K562 (cell line): ENCODE results near the gene DNAJC12. TPM values are rescaled to one million over a fixed set of nuclear protein-coding genes. Genes with fewer than 3 reads are reported as not detected.

Experiments used
- ATAC-seq: fragments of 200-7000 bp; cut with Tn5 transposase; 3 replicates; pipeline ENCODE4 v1.9.1; 2020; ENCODE audit warnings: moderate library complexity
- BruUV-seq: library from RNA; stranded (reverse); fragments of 400-500 nt; replicated peaks from 2 replicates; lab custom pipeline; 2021; lab: Mats Ljungman, UMichigan
- CTCF ChIA-PET: fragments of 300-600 bp; formaldehyde crosslinking; extraction: SDS; loops from one replicate; lab custom pipeline; 2021; ENCODE audit warnings: low intra/inter-chr PET ratio; lab: Yijun Ruan, JAX
- POLR2A ChIA-PET: fragments of 300-600, 350-650 bp; sonication (Branson Sonifier 250); formaldehyde crosslinking; extraction: SDS; loops from one replicate; lab custom pipeline; 2021; ENCODE audit warnings: antibody characterized with exemption, inconsistent platforms; lab: Yijun Ruan, JAX
- DNase-seq, 4 experiments: peaks; one replicate each; pipeline versions ENCODE4 v3.0.0 to v3.0.0-alpha.2; 2011 to 2018; ENCODE audit warnings: low spot score in 3 of 4, mixed read lengths in 3 of 4; ENCODE audit errors: extremely low read depth in 1 of 4
- FAIRE-seq: peaks from 2 replicates; lab custom pipeline; 2011; peaks lifted over from hg19 to GRCh38; lab: Jason Lieb, UNC
- H2AFZ ChIP-seq: 2 replicates; pipeline ENCODE4 v1.6.0; 2011; ENCODE audit warnings: low read depth, low read length, control low read depth, inconsistent platforms
- H3K27ac ChIP-seq: fragments of 200-600 bp; 3 replicates; pipeline ENCODE4 v1.8.0; 2011; ENCODE audit warnings: low read depth, mild to moderate bottlenecking, control low read depth, inconsistent platforms, low read length, moderate library complexity, mixed read lengths; ENCODE audit errors: extremely low read depth
- H3K27me3 ChIP-seq, 2 experiments: fragments of 300-600 bp in 1 of 2; 2 replicates in 1 of 2; 3 replicates in 1 of 2; pipeline versions ENCODE4 v1.6.0 to v1.8.0; 2011; ENCODE audit warnings: inconsistent platforms in 2 of 2, low read length in 2 of 2, mild to moderate bottlenecking in 1 of 2, mixed read lengths in 1 of 2, moderate library complexity in 1 of 2; ENCODE audit not compliant: control insufficient read depth in 2 of 2, insufficient read depth in 2 of 2
- H3K36me3 ChIP-seq: fragments of 300-600 bp; 3 replicates; pipeline ENCODE4 v1.8.0; 2011; ENCODE audit warnings: mild to moderate bottlenecking, low read length, inconsistent platforms; ENCODE audit not compliant: control insufficient read depth, insufficient read depth
- H3K4me1 ChIP-seq, 2 experiments: fragments of 200-600 bp in 1 of 2; replicated peaks in 1 of 2; 2 replicates in 1 of 2; 3 replicates in 1 of 2; pipeline versions ENCODE4 v1.5.1 to v1.8.0; 2011; ENCODE audit warnings: inconsistent platforms in 2 of 2, low read length in 2 of 2, mild to moderate bottlenecking in 1 of 2, mixed read lengths in 1 of 2, moderate library complexity in 1 of 2; ENCODE audit not compliant: control insufficient read depth in 2 of 2, insufficient read depth in 2 of 2
- H3K4me2 ChIP-seq: 2 replicates; pipeline ENCODE4 v1.6.1; 2011; ENCODE audit warnings: low read length, control low read depth, inconsistent platforms, mixed read lengths; ENCODE audit not compliant: insufficient read depth
- H3K4me3 ChIP-seq: fragments of 200-600 bp; sonication (generic), shearing (Covaris generic); 2 replicates; pipeline ENCODE4 v1.5.1; 2016; ENCODE audit warnings: control low read depth, inconsistent platforms
- H3K79me2 ChIP-seq: fragments of 200-600 bp; 3 replicates; pipeline ENCODE4 v1.8.0; 2011; ENCODE audit warnings: low read length, inconsistent platforms; ENCODE audit not compliant: control insufficient read depth, insufficient read depth
- H3K9ac ChIP-seq, 2 experiments: 2 replicates each; pipeline versions ENCODE4 v1.6.0 to v1.6.1; 2011; ENCODE audit warnings: low read depth in 2 of 2, low read length in 2 of 2, control low read depth in 1 of 2, inconsistent platforms in 1 of 2, mild to moderate bottlenecking in 1 of 2, mixed read lengths in 1 of 2; ENCODE audit not compliant: insufficient read depth in 1 of 2
- H3K9me1 ChIP-seq: one replicate; pipeline ENCODE4 v1.6.0; 2011; ENCODE audit warnings: inconsistent platforms, mild to moderate bottlenecking, low read length, moderate library complexity; ENCODE audit not compliant: control insufficient read depth, insufficient read depth
- H3K9me3 ChIP-seq: replicated peaks from 2 replicates; pipeline ENCODE4 v1.5.1; 2011; ENCODE audit warnings: low read depth, low read length, inconsistent platforms; ENCODE audit not compliant: control insufficient read depth, insufficient read depth
- H4K20me1 ChIP-seq: replicated peaks from 2 replicates; pipeline ENCODE4 v1.6.1; 2011; ENCODE audit warnings: low read length, inconsistent platforms, mixed read lengths; ENCODE audit not compliant: control insufficient read depth, insufficient read depth
- ETV6 ChIP-seq, 3 experiments: fragments of 150-350 bp in 1 of 3; sonication (generic) in 1 of 3; formaldehyde crosslinking in 1 of 3; IDR thresholded peaks; 2 replicates each; pipeline versions ENCODE4 v1.6.1 to v1.8.0; 2014 to 2022; ENCODE audit warnings: borderline replicate concordance in 2 of 3, low read depth in 2 of 3, antibody characterized with exemption in 1 of 3, low read length in 1 of 3, mild to moderate bottlenecking in 1 of 3, missing genetic modification reagents in 1 of 3
- KLF16 ChIP-seq: IDR thresholded peaks from 2 replicates; pipeline ENCODE4 v1.6.1; 2016; ENCODE audit warnings: antibody characterized with exemption
- ZNF57 ChIP-seq: fragments of 450-650 bp; formaldehyde crosslinking; IDR thresholded peaks from 2 replicates; pipeline ENCODE4 v1.4.0; 2020; ENCODE audit warnings: mild to moderate bottlenecking, moderate library complexity
- WGBS: fragments of 100-300 bp; shearing (Covaris generic); methylation state at CpG from one replicate; pipeline ENCODE4 v1.1.6; 2016; ENCODE audit warnings: low coverage, mixed read lengths; ENCODE audit not compliant: insufficient coverage; ENCODE audit errors: missing lambda C conversion rate; 5-methylcytosine and 5-hydroxymethylcytosine counted together
- in situ Hi-C: fragments of 300-500 bp; cut with MboI; formaldehyde crosslinking; loops from 4 replicates; pipeline ENCODE4 v1.15.0; 2018; ENCODE audit warnings: inconsistent platforms, mixed read lengths
- intact Hi-C: fragments of 100-400 bp; cut with micrococcal nuclease; formaldehyde crosslinking; loops from 2 replicates; pipeline ENCODE4 v1.14.2; 2022
- polyA plus RNA-seq, 8 experiments: library from polyadenylated mRNA; depleted of rRNA in 4 of 8; stranded (reverse) in 5 of 8; unstranded in 3 of 8; fragments of >200 nt; fragmentation: Nextera tagmentation in 2 of 8; fragmentation: Illumina TruSeq in 1 of 8; extraction: Ambion mirVana in 2 of 8; extraction: Trizol in 1 of 8; gene quantifications; 2 replicates each; pipeline versions ENCODE4 v1.2.1 to v1.2.3, GENCODE V29; 2011 to 2014; ENCODE audit warnings: inconsistent platforms in 1 of 8, missing spikeins in 1 of 8
- total RNA-seq, 7 experiments: library from RNA; depleted of rRNA in 6 of 7; stranded (reverse); fragments of >200 nt in 6 of 7; fragmentation: Illumina TruSeq in 2 of 7; extraction: Trizol in 2 of 7; gene quantifications; 2 replicates each; pipeline versions ENCODE4 v1.2.1 to v1.2.3, GENCODE V29; 2011 to 2021; ENCODE audit warnings: low replicate concordance in 1 of 7
- TF ChIP-seq, protein P1 (sequence below): fragments of 150-350 bp; conservative IDR thresholded peaks from 2 replicates; pipeline ENCODE4 v1.6.1; 2014; ENCODE audit warnings: low read length
- TF ChIP-seq, protein P2 (sequence below): fragments of 250-450 bp; sonication (Bioruptor Pico); IDR thresholded peaks from 2 replicates; pipeline ENCODE4 v1.5.0; 2021
- TF ChIP-seq, protein P3 (sequence below), 2 experiments: fragments of 450-650 bp in 1 of 2; sonication (generic) in 1 of 2; formaldehyde crosslinking in 1 of 2; IDR thresholded peaks in 1 of 2; conservative IDR thresholded peaks in 1 of 2; 2 replicates each; pipeline versions ENCODE4 v1.6.1 to v1.8.1; 2016 to 2023; ENCODE audit warnings: mild to moderate bottlenecking in 2 of 2, moderate library complexity in 2 of 2, inconsistent platforms in 1 of 2, missing genetic modification reagents in 1 of 2
- TF ChIP-seq, protein P4 (sequence below): fragments of 450-650 bp; IDR thresholded peaks from 2 replicates; pipeline ENCODE4 v1.6.1; 2014; ENCODE audit warnings: low read depth, mild to moderate bottlenecking, moderate library complexity, borderline replicate concordance

DNAJC12 gene
- total and polyA plus RNA-seq, 9 of the 15 experiments (the other 6 are each of a cell fraction or from before 2014, with no cell fraction given), result 7.4 to 95.9 (median 68.5) TPM

- intact Hi-C loops, result loop anchor here (2.0 to 10.0 kb wide), 4 partner anchors 47 to 1108 kb away; partner anchors contain the start of genes HERC4, HNRNPH3 and PBLD
- Histone ChIP-seq H3K27ac (no peak overlapping the region), H3K9me3 (no peaks in the 10 kb centered on the region), H3K79me2 (no peaks in the 10 kb centered on the region), H4K20me1 (no peaks in the 10 kb centered on the region), H3K4me3 (no peak overlapping the region), H3K4me2 (no peak overlapping the region), H2AFZ (no peak overlapping the region), H3K9me1 (no peaks in the 10 kb centered on the region), H3K36me3 (no peaks in the 10 kb centered on the region), H3K9ac (no peak overlapping the region), H3K4me1 (peaks cover 0 to 16% of the 10 kb centered on the region in 2 experiments; a peak in 4 of 5 replicates), H3K27me3 (no peaks in the 10 kb centered on the region)
- WGBS, result 54% methylated on average over 2 of the region's 2 CpGs
- DNase-seq (no peak), ATAC-seq (no peak), FAIRE-seq (no peak)
- ChIA-PET CTCF (no interaction called here), POLR2A (interaction anchor here (0.7 kb wide), 1 partner anchor 39 kb away, joined by 3 read pairs; no protein-coding TSS in a partner anchor)
- no TSS peak for BruUV-seq
- TF ChIP-seq, protein P1, sequence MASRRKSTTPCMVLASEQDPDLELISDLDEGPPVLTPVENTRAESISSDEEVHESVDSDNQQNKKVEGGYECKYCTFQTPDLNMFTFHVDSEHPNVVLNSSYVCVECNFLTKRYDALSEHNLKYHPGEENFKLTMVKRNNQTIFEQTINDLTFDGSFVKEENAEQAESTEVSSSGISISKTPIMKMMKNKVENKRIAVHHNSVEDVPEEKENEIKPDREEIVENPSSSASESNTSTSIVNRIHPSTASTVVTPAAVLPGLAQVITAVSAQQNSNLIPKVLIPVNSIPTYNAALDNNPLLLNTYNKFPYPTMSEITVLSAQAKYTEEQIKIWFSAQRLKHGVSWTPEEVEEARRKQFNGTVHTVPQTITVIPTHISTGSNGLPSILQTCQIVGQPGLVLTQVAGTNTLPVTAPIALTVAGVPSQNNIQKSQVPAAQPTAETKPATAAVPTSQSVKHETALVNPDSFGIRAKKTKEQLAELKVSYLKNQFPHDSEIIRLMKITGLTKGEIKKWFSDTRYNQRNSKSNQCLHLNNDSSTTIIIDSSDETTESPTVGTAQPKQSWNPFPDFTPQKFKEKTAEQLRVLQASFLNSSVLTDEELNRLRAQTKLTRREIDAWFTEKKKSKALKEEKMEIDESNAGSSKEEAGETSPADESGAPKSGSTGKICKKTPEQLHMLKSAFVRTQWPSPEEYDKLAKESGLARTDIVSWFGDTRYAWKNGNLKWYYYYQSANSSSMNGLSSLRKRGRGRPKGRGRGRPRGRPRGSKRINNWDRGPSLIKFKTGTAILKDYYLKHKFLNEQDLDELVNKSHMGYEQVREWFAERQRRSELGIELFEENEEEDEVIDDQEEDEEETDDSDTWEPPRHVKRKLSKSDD, result no peak
- no peak for TF ChIP-seq KLF16
- TF ChIP-seq ETV6 (IDR thresholded peaks at IDR 0.05; ENCODE audit: borderline replicate concordance in 1 of 2, low read depth in 2 of 2, low read length in 1 of 2), result no peak
- TF ChIP-seq ETV6 (CRISPR knock-in tag; IDR thresholded peaks at IDR 0.05; ENCODE audit: borderline replicate concordance), result no peak
- TF ChIP-seq ZNF57 (CRISPR knock-in tag), result no peak
- TF ChIP-seq, protein P2, sequence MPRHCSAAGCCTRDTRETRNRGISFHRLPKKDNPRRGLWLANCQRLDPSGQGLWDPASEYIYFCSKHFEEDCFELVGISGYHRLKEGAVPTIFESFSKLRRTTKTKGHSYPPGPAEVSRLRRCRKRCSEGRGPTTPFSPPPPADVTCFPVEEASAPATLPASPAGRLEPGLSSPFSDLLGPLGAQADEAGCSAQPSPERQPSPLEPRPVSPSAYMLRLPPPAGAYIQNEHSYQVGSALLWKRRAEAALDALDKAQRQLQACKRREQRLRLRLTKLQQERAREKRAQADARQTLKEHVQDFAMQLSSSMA, result no peak
- TF ChIP-seq, protein P3, sequence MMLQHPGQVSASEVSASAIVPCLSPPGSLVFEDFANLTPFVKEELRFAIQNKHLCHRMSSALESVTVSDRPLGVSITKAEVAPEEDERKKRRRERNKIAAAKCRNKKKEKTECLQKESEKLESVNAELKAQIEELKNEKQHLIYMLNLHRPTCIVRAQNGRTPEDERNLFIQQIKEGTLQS (IDR thresholded peaks at IDR 0.05), result 0 out of 2 replicates have a peak, but pooled peaks have one; percentile 11
- TF ChIP-seq, protein P3 (CRISPR knock-in tag; conservative IDR thresholded peaks at IDR 0.05), result no peak
- TF ChIP-seq, protein P4, sequence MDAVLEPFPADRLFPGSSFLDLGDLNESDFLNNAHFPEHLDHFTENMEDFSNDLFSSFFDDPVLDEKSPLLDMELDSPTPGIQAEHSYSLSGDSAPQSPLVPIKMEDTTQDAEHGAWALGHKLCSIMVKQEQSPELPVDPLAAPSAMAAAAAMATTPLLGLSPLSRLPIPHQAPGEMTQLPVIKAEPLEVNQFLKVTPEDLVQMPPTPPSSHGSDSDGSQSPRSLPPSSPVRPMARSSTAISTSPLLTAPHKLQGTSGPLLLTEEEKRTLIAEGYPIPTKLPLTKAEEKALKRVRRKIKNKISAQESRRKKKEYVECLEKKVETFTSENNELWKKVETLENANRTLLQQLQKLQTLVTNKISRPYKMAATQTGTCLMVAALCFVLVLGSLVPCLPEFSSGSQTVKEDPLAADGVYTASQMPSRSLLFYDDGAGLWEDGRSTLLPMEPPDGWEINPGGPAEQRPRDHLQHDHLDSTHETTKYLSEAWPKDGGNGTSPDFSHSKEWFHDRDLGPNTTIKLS, result no peak
- in situ Hi-C loops, result loop anchor here (5.0 to 10.0 kb wide), 2 partner anchors 363 to 515 kb away; no protein-coding TSS in a partner anchor
Measured at GRCh38 chr10:67789769-67790168, 48.2 kb downstream of the DNAJC12 start.
